Liver (tissue), 9 donors: ENCODE results near the gene ASB17. TPM values are rescaled to one million over a fixed set of nuclear protein-coding genes. Genes with fewer than 3 reads are reported as not detected.

Experiments
- DNase-seq: peaks from one replicate; pipeline ENCODE4 v3.0.0-alpha.2; 2017; ENCODE audit warnings: low spot score
- H3K27ac ChIP-seq, 2 donors: one replicate each; pipeline ENCODE4 v1.7.0; 2013; ENCODE audit warnings: inconsistent platforms in 2 of 2, low read length in 2 of 2, control low read depth in 1 of 2, low read depth in 1 of 2, mild to moderate bottlenecking in 1 of 2
- H3K27me3 ChIP-seq, 4 donors: one replicate each; pipeline versions ENCODE4 v1.6.1 to v1.7.0; 2013; ENCODE audit warnings: low read length in 3 of 4, inconsistent platforms in 1 of 4, mild to moderate bottlenecking in 1 of 4, moderate library complexity in 1 of 4; ENCODE audit not compliant: control insufficient read depth in 4 of 4, insufficient read depth in 4 of 4
- H3K36me3 ChIP-seq, 4 donors: one replicate each; pipeline versions ENCODE4 v1.6.1 to v1.7.0; 2013; ENCODE audit warnings: low read length in 3 of 4, mild to moderate bottlenecking in 3 of 4, low read depth in 1 of 4, moderate library complexity in 1 of 4; ENCODE audit not compliant: control insufficient read depth in 4 of 4, insufficient read depth in 3 of 4
- H3K4me1 ChIP-seq, 4 donors: one replicate each; pipeline versions ENCODE4 v1.6.1 to v1.7.0; 2013; ENCODE audit warnings: low read length in 3 of 4, mild to moderate bottlenecking in 3 of 4, moderate library complexity in 1 of 4; ENCODE audit not compliant: control insufficient read depth in 4 of 4, insufficient read depth in 4 of 4
- H3K4me3 ChIP-seq, 3 donors: one replicate each; pipeline versions ENCODE4 v1.6.1 to v1.7.0; 2013; ENCODE audit warnings: low read length in 3 of 3, control low read depth in 1 of 3, low read depth in 1 of 3, mild to moderate bottlenecking in 1 of 3
- H3K9ac ChIP-seq, 2 donors: one replicate each; pipeline ENCODE4 v1.7.0; 2013; ENCODE audit warnings: low read length in 2 of 2, mild to moderate bottlenecking in 2 of 2, moderate library complexity in 2 of 2, control low read depth in 1 of 2, low read depth in 1 of 2
- H3K9me3 ChIP-seq, 4 donors: one replicate each; pipeline versions ENCODE4 v1.6.1 to v1.7.0; 2013; ENCODE audit warnings: low read length in 3 of 4; ENCODE audit not compliant: control insufficient read depth in 4 of 4
- EGR1 ChIP-seq, 2 donors: IDR thresholded peaks; 2 replicates each; pipeline ENCODE4 v1.6.1; 2016 to 2018; ENCODE audit warnings: antibody characterized with exemption in 2 of 2, low read depth in 2 of 2
- FOXA1 ChIP-seq: IDR thresholded peaks from 2 replicates; pipeline ENCODE4 v1.6.1; 2016; ENCODE audit warnings: antibody characterized with exemption
- FOXA2 ChIP-seq: IDR thresholded peaks from 2 replicates; pipeline ENCODE4 v1.6.1; 2016; ENCODE audit warnings: antibody characterized with exemption
- GABPA ChIP-seq, 2 donors: IDR thresholded peaks in 1 of 2; conservative IDR thresholded peaks in 1 of 2; 2 replicates each; pipeline ENCODE4 v1.6.1; 2016; ENCODE audit warnings: antibody characterized with exemption in 2 of 2, mild to moderate bottlenecking in 1 of 2, moderate library complexity in 1 of 2
- HNF4A ChIP-seq, 2 donors: conservative IDR thresholded peaks; 2 replicates each; pipeline ENCODE4 v1.6.1; 2016; ENCODE audit warnings: antibody characterized with exemption in 2 of 2, mild to moderate bottlenecking in 2 of 2
- HNF4G ChIP-seq: IDR thresholded peaks from 2 replicates; pipeline ENCODE4 v1.6.1; 2016; ENCODE audit warnings: antibody characterized with exemption
- JUND ChIP-seq, 2 donors: IDR thresholded peaks; 2 replicates each; pipeline ENCODE4 v1.6.1; 2016; ENCODE audit warnings: antibody characterized with exemption in 2 of 2
- NR2F2 ChIP-seq: IDR thresholded peaks from 2 replicates; pipeline ENCODE4 v1.6.1; 2016; ENCODE audit warnings: antibody characterized with exemption
- RAD21 ChIP-seq, 2 donors: IDR thresholded peaks; 2 replicates each; pipeline ENCODE4 v1.6.1; 2016; ENCODE audit warnings: antibody characterized with exemption in 2 of 2, mild to moderate bottlenecking in 2 of 2
- RXRA ChIP-seq, 2 donors: IDR thresholded peaks; 2 replicates each; pipeline ENCODE4 v1.6.1; 2017 to 2018; ENCODE audit warnings: antibody characterized with exemption in 2 of 2, mild to moderate bottlenecking in 1 of 2
- SP1 ChIP-seq: IDR thresholded peaks from 2 replicates; pipeline ENCODE4 v1.6.1; 2018; ENCODE audit warnings: antibody characterized with exemption, mild to moderate bottlenecking
- TAF1 ChIP-seq: conservative IDR thresholded peaks from 2 replicates; pipeline ENCODE4 v1.6.1; 2016; ENCODE audit warnings: antibody characterized with exemption, mild to moderate bottlenecking
- YY1 ChIP-seq: IDR thresholded peaks from 2 replicates; pipeline ENCODE4 v1.6.1; 2016; ENCODE audit warnings: antibody characterized with exemption, mild to moderate bottlenecking
- WGBS: extraction: QIAGEN DNeasy Blood & Tissue Kit; methylation state at CpG from one replicate; pipeline ENCODE4 v1.1.7; 2013; 5-methylcytosine and 5-hydroxymethylcytosine counted together
- polyA plus RNA-seq, 2 donors: library from polyadenylated mRNA; stranded (reverse) in 1 of 2; unstranded in 1 of 2; fragments of 200-250 nt in 1 of 2; fragments of >200 nt in 1 of 2; fragmentation: Nextera tagmentation in 1 of 2; extraction: Ambion mirVana in 1 of 2; gene quantifications; one replicate each; pipeline versions ENCODE4 v1.2.1 to v1.2.3, GENCODE V29; 2013 to 2015
- total RNA-seq, 2 donors: library from RNA; depleted of rRNA; stranded (reverse); fragments of >200 nt; gene quantifications; one replicate each; pipeline ENCODE4 v1.2.3, GENCODE V29; 2014
- TF ChIP-seq, protein P1 (sequence below): IDR thresholded peaks from 2 replicates; pipeline ENCODE4 v1.6.1; 2016; ENCODE audit warnings: antibody characterized with exemption
- TF ChIP-seq, protein P2 (sequence below): IDR thresholded peaks from 2 replicates; pipeline ENCODE4 v1.6.1; 2016; ENCODE audit warnings: antibody characterized with exemption, mild to moderate bottlenecking
- TF ChIP-seq, protein P3 (sequence below): IDR thresholded peaks from 2 replicates; pipeline ENCODE4 v1.6.1; 2016; ENCODE audit warnings: antibody characterized with exemption
- TF ChIP-seq, protein P4 (sequence below): fragments of 150-350 bp; IDR thresholded peaks from 2 replicates; pipeline ENCODE4 v1.5.1; 2017; ENCODE audit warnings: improper control_type of control experiment, low read depth, low read length; ENCODE audit not compliant: missing input control
- donor health status: healthy.
- donor health status: healthy.
- donor health status: healthy.
- donor health status: healthy.
- donor health status: healthy.

ASB17 gene
- total and polyA plus RNA-seq, 4 donors = not detected

DNA sequence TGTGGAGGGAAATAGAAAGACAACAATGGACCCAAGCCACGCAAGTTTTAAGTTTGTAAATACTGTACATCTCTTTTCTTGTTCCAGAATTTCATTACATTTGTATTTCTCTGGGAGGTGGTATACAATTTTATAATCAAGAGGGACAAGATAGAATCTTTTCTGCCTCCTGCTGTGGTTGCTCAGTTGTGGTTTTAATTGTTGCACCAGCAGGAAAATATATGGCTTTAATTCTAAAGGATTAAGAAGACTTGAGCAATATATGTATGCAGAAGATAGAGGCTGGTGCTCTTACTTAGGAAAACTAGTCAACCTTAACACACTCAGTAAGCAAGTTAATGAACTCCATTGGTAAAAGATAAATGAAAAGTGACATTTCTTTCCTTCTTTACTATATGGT, 19.8 kb upstream of the ASB17 start:
- H3K27me3 ChIP-seq = no peaks in the 10 kb centered on the region
- H3K9me3 ChIP-seq = no peaks in the 10 kb centered on the region
- no peak for DNase-seq
- H3K27ac ChIP-seq = no peak overlapping the region
- H3K9ac ChIP-seq = no peak overlapping the region
- no peaks in the 10 kb centered on the region for H3K36me3 ChIP-seq
- TF ChIP-seq GABPA (IDR thresholded peaks at IDR 0.05 in 1 of 2, conservative IDR thresholded peaks at IDR 0.05 in 1 of 2) (no peak), JUND (IDR thresholded peaks at IDR 0.05) (no peak), EGR1 (IDR thresholded peaks at IDR 0.05; ENCODE audit: low read depth in 2 of 2) (no peak), RAD21 (IDR thresholded peaks at IDR 0.05) (no peak), FOXA2 (no peak), FOXA1 (no peak), RXRA (IDR thresholded peaks at IDR 0.05) (no peak), YY1 (no peak), SP1 (no peak), TAF1 (no peak), HNF4G (no peak), NR2F2 (no peak), HNF4A (conservative IDR thresholded peaks at IDR 0.05) (no peak)
- TF ChIP-seq, protein P1, sequence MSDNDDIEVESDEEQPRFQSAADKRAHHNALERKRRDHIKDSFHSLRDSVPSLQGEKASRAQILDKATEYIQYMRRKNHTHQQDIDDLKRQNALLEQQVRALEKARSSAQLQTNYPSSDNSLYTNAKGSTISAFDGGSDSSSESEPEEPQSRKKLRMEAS = no peak
- TF ChIP-seq, protein P2, sequence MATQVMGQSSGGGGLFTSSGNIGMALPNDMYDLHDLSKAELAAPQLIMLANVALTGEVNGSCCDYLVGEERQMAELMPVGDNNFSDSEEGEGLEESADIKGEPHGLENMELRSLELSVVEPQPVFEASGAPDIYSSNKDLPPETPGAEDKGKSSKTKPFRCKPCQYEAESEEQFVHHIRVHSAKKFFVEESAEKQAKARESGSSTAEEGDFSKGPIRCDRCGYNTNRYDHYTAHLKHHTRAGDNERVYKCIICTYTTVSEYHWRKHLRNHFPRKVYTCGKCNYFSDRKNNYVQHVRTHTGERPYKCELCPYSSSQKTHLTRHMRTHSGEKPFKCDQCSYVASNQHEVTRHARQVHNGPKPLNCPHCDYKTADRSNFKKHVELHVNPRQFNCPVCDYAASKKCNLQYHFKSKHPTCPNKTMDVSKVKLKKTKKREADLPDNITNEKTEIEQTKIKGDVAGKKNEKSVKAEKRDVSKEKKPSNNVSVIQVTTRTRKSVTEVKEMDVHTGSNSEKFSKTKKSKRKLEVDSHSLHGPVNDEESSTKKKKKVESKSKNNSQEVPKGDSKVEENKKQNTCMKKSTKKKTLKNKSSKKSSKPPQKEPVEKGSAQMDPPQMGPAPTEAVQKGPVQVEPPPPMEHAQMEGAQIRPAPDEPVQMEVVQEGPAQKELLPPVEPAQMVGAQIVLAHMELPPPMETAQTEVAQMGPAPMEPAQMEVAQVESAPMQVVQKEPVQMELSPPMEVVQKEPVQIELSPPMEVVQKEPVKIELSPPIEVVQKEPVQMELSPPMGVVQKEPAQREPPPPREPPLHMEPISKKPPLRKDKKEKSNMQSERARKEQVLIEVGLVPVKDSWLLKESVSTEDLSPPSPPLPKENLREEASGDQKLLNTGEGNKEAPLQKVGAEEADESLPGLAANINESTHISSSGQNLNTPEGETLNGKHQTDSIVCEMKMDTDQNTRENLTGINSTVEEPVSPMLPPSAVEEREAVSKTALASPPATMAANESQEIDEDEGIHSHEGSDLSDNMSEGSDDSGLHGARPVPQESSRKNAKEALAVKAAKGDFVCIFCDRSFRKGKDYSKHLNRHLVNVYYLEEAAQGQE = no peak
- TF ChIP-seq, protein P3, sequence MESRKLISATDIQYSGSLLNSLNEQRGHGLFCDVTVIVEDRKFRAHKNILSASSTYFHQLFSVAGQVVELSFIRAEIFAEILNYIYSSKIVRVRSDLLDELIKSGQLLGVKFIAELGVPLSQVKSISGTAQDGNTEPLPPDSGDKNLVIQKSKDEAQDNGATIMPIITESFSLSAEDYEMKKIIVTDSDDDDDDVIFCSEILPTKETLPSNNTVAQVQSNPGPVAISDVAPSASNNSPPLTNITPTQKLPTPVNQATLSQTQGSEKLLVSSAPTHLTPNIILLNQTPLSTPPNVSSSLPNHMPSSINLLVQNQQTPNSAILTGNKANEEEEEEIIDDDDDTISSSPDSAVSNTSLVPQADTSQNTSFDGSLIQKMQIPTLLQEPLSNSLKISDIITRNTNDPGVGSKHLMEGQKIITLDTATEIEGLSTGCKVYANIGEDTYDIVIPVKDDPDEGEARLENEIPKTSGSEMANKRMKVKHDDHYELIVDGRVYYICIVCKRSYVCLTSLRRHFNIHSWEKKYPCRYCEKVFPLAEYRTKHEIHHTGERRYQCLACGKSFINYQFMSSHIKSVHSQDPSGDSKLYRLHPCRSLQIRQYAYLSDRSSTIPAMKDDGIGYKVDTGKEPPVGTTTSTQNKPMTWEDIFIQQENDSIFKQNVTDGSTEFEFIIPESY = no peak
- TF ChIP-seq, protein P4, sequence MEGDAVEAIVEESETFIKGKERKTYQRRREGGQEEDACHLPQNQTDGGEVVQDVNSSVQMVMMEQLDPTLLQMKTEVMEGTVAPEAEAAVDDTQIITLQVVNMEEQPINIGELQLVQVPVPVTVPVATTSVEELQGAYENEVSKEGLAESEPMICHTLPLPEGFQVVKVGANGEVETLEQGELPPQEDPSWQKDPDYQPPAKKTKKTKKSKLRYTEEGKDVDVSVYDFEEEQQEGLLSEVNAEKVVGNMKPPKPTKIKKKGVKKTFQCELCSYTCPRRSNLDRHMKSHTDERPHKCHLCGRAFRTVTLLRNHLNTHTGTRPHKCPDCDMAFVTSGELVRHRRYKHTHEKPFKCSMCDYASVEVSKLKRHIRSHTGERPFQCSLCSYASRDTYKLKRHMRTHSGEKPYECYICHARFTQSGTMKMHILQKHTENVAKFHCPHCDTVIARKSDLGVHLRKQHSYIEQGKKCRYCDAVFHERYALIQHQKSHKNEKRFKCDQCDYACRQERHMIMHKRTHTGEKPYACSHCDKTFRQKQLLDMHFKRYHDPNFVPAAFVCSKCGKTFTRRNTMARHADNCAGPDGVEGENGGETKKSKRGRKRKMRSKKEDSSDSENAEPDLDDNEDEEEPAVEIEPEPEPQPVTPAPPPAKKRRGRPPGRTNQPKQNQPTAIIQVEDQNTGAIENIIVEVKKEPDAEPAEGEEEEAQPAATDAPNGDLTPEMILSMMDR = no peak
- H3K4me3 ChIP-seq = no peak overlapping the region
- WGBS = 75% methylated on average over 1 of the region's 1 CpG
- H3K4me1 ChIP-seq = no peaks in the 10 kb centered on the region

DNA sequence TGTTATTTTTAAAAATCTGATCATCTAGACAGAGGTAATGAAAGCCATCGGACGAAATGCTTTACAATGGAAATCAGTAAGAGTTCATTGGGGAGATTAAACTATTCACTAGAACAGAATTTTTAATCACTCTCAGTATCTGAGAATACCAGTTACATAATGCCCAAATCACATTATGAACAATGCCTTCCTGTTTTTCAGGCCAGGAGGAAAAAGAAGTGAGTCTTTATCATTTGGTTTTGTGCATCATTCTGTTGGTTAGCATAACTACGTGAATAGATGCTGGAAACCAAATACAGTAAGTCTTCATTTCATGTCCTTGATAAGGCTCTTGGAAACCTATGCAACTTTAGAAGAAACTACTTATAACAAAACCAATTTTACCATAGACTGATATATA, 18.0 kb upstream of the ASB17 start:
- WGBS = 77% methylated on average over 3 of the region's 3 CpGs
- no peak overlapping the region for H3K4me3 ChIP-seq
- TF ChIP-seq HNF4A (conservative IDR thresholded peaks at IDR 0.05) (no peak), HNF4G (no peak), JUND (IDR thresholded peaks at IDR 0.05) (no peak), GABPA (IDR thresholded peaks at IDR 0.05 in 1 of 2, conservative IDR thresholded peaks at IDR 0.05 in 1 of 2) (no peak), FOXA2 (no peak), RXRA (IDR thresholded peaks at IDR 0.05) (no peak), FOXA1 (no peak), TAF1 (no peak), RAD21 (IDR thresholded peaks at IDR 0.05) (no peak)
- TF ChIP-seq, protein P2 = no peak
- TF ChIP-seq, protein P1 = no peak
- TF ChIP-seq, protein P3 = no peak

More for the DNA sequence above, 18.0 kb upstream of the ASB17 start:
- Histone ChIP-seq H3K4me1 (no peaks in the 10 kb centered on the region), H3K36me3 (no peaks in the 10 kb centered on the region), H3K27ac (no peak overlapping the region), H3K9ac (no peak overlapping the region), H3K9me3 (no peaks in the 10 kb centered on the region), H3K27me3 (no peaks in the 10 kb centered on the region)
- DNase-seq = no peak
